Transverse colon (tissue), 4 donors: ENCODE data around the gene MYBL2. TPM values are rescaled to one million over a fixed set of nuclear protein-coding genes. Genes with fewer than 3 reads are reported as not detected.
"Not testable (repeated sequence)": the region's sequence is repeated elsewhere in the genome, so short reads cannot be mapped to it uniquely, and the experiment has no call there.

Experiments
- DNase-seq: peaks from one replicate; pipeline ENCODE4 v3.0.0-alpha.2; 2019
- H3K27ac ChIP-seq, 4 donors: fragments of 200-600 bp; sonication (generic); 2 replicates each; pipeline ENCODE4 v1.5.1; 2016 to 2018; ENCODE audit warnings: inconsistent platforms in 4 of 4
- H3K27me3 ChIP-seq: fragments of 200-600 bp; sonication (generic); 2 replicates; pipeline ENCODE4 v1.5.1; 2017; ENCODE audit warnings: inconsistent platforms
- H3K36me3 ChIP-seq, 4 donors: fragments of 200-600 bp; sonication (generic); 2 replicates each; pipeline ENCODE4 v1.5.1; 2017 to 2019; ENCODE audit warnings: inconsistent platforms in 4 of 4
- H3K4me1 ChIP-seq, 4 donors: fragments of 200-600 bp; sonication (generic); 2 replicates each; pipeline ENCODE4 v1.5.1; 2017 to 2020; ENCODE audit warnings: inconsistent platforms in 4 of 4
- H3K4me3 ChIP-seq, 4 donors: fragments of 200-600 bp; sonication (generic); 1 replicate in 1 of 4; 2 replicates in 3 of 4; pipeline versions ENCODE4 v1.5.1 to v1.6.1; 2017 to 2019; ENCODE audit warnings: inconsistent platforms in 4 of 4
- H3K9me3 ChIP-seq, 2 donors: fragments of 200-600 bp; sonication (generic); 2 replicates each; pipeline ENCODE4 v1.5.1; 2017 to 2019; ENCODE audit warnings: inconsistent platforms in 2 of 2
- CTCF ChIP-seq, 5 experiments: fragments of 200-600 bp in 3 of 5; fragments of 450-650 bp in 2 of 5; sonication (generic) in 3 of 5; IDR thresholded peaks; 1 replicate in 2 of 5; 2 replicates in 3 of 5; pipeline ENCODE4 v1.5.1; 2016 to 2017; ENCODE audit warnings: antibody characterized with exemption in 5 of 5, inconsistent platforms in 3 of 5, mild to moderate bottlenecking in 2 of 5, moderate library complexity in 1 of 5
- EP300 ChIP-seq: sonication (generic); formaldehyde crosslinking; IDR thresholded peaks from one replicate; pipeline ENCODE4 v1.6.1; 2017; ENCODE audit warnings: antibody characterized with exemption, low read depth
- POLR2A ChIP-seq: fragments of 450-650 bp; IDR thresholded peaks from one replicate; pipeline ENCODE4 v1.6.1; 2016; ENCODE audit warnings: antibody characterized with exemption, mild to moderate bottlenecking, moderate library complexity
- POLR2AphosphoS5 ChIP-seq, 3 donors: sonication (generic); formaldehyde crosslinking; IDR thresholded peaks; one replicate each; pipeline ENCODE4 v1.6.1; 2016; ENCODE audit warnings: antibody characterized with exemption in 3 of 3
- WGBS, 2 donors: methylation state at CpG; one replicate each; pipeline ENCODE4 v1.1.5; 2018; ENCODE audit warnings: low coverage in 1 of 2; 5-methylcytosine and 5-hydroxymethylcytosine counted together
- in situ Hi-C, 4 donors: fragments of 200-750 bp; cut with MboI; loops; one replicate each; pipeline versions ENCODE4 v1.15.0 to v1.15.1; 2017; ENCODE audit warnings: low sequenced_read_pairs in 3 of 4, low pct_ligation_motif_present in 1 of 4, low pct_unique_long_range_greater_than_20kb in 1 of 4
- intact Hi-C: fragments of 100-400 bp; cut with DNase I; formaldehyde crosslinking; loops from one replicate; pipeline ENCODE4 v1.15.1; 2023; ENCODE audit warnings: low total_unique reads
- total RNA-seq, 4 donors: library from RNA; depleted of rRNA; stranded (reverse); fragments of >200 nt; gene quantifications; one replicate each; pipeline ENCODE4 v1.1.0, GENCODE V29; 2016

The MYBL2 gene
- total RNA-seq, 4 donors from 2014 or later = 1.1 to 134 (median 2.2) TPM

- intact Hi-C loops = no loop called here
- Histone ChIP-seq H3K4me3 (no peak overlapping the region), H3K9me3 (no peaks in the 10 kb centered on the region), H3K36me3 (no peaks in the 10 kb centered on the region), H3K27ac (peak overlapping the region; percentile 15 to 65 (median 44)), H3K27me3 (no peaks in the 10 kb centered on the region), H3K4me1 (peaks cover 0 to 13% (median 6%) of the 10 kb centered on the region in 4 donors)
- TF ChIP-seq CTCF (IDR thresholded peaks at IDR 0.05) (no peak), POLR2AphosphoS5 (IDR thresholded peaks at IDR 0.05) (no peak), EP300 (no peak), POLR2A (no peak)
- no peak for DNase-seq
- in situ Hi-C loops = no loop called here
- 58 to 70% methylated on average over 2 to 3 of the region's 3 CpGs for WGBS, 2 donors
These were observed 12.9 kb upstream of the MYBL2 start for GRCh38 chr20:43653966-43654365.

GRCh38 chr20:43655176-43655575 lies 11.7 kb upstream of the MYBL2 start:
- intact Hi-C loops, H3K9me3 ChIP-seq, H3K4me3 ChIP-seq, in situ Hi-C loops, H3K36me3 ChIP-seq, H3K27me3 ChIP-seq, DNase-seq, H3K27ac ChIP-seq: not testable (repeated sequence)
- peaks cover 0 to 13% (median 6%) of the 10 kb centered on the region in 4 donors for H3K4me1 ChIP-seq
- 89 to 92% methylated on average over 2 to 6 of the region's 6 CpGs for WGBS, 2 donors

GRCh38 chr20:43655937-43656336 lies 11.0 kb upstream of the MYBL2 start:
- no peaks in the 10 kb centered on the region for H3K27me3 ChIP-seq
- 72 to 73% methylated on average over 3 of the region's 3 CpGs for WGBS, 2 donors
- H3K9me3 ChIP-seq = no peaks in the 10 kb centered on the region
- intact Hi-C loops (no loop called here), in situ Hi-C loops (no loop called here)
- TF ChIP-seq POLR2AphosphoS5 (IDR thresholded peaks at IDR 0.05) (no peak), CTCF (IDR thresholded peaks at IDR 0.05) (no peak), EP300 (no peak), POLR2A (no peak)
- H3K4me1 ChIP-seq = peaks cover 0 to 13% (median 6%) of the 10 kb centered on the region in 4 donors
- no peaks in the 10 kb centered on the region for H3K36me3 ChIP-seq
- H3K27ac ChIP-seq = no peak overlapping the region
- no peak for DNase-seq
- H3K4me3 ChIP-seq = no peak overlapping the region

GRCh38 chr20:43658069-43658722 lies 8.7 kb upstream of the MYBL2 start:
- in situ Hi-C loops = no loop called here
- no peaks in the 10 kb centered on the region for H3K9me3 ChIP-seq
- WGBS, 2 donors = 19 to 71% methylated on average over 4 to 11 of the region's 11 CpGs
- no peaks in the 10 kb centered on the region for H3K36me3 ChIP-seq
- peak overlapping the region; percentile 81 to 86 (median 85) for H3K27ac ChIP-seq
- TF ChIP-seq CTCF (IDR thresholded peaks at IDR 0.05) (peak in 1 of 5 experiments; percentile 19), POLR2A (no peak)
- H3K4me1 ChIP-seq = peaks cover 0 to 14% (median 6%) of the 10 kb centered on the region in 4 donors
- peak overlapping the region in 3 of 4 donors; percentile 58 to 65 (median 62) for H3K4me3 ChIP-seq
- intact Hi-C loops = no loop called here
- no peaks in the 10 kb centered on the region for H3K27me3 ChIP-seq
- DNase-seq = no peak
